ENCODE measurements around the gene PRG3.

DNA sequence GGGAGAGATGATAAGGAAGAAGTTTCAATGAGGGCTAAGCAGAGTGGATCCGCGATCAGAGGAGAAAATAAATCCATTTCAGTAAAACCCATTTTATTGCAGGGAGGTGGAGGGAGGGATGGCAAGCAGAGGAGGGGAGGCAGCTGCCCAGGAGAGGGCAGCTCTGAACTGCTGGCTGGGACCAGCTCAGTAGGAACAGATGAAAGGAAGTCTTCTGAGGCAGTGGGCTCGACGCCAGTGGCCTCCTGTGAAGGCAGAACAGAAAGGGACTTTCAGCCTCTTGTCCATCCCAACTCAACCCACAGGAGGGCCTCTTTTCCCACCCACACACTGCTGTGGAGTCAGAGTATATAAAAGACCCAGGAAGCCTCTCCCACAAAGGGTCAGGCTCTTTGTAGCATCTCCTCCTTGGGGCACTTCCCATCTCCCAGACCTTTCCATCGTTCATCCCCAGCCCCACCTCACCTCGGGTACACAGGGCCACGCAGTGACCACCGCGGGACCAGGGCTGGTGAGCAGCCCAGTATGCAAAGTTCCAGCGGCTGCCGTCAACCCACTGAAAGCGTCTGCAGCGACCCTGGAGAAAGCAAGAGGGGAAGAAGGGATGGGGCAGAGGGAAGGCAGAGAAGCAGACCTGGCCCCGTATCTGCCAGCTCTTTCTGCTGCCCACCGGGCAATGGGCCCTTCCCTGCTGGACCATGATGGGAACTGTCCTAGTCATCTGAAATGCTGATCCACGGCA lies 6.5 kb upstream of the PRG3 start:
- TF ChIP-seq, protein P1, sequence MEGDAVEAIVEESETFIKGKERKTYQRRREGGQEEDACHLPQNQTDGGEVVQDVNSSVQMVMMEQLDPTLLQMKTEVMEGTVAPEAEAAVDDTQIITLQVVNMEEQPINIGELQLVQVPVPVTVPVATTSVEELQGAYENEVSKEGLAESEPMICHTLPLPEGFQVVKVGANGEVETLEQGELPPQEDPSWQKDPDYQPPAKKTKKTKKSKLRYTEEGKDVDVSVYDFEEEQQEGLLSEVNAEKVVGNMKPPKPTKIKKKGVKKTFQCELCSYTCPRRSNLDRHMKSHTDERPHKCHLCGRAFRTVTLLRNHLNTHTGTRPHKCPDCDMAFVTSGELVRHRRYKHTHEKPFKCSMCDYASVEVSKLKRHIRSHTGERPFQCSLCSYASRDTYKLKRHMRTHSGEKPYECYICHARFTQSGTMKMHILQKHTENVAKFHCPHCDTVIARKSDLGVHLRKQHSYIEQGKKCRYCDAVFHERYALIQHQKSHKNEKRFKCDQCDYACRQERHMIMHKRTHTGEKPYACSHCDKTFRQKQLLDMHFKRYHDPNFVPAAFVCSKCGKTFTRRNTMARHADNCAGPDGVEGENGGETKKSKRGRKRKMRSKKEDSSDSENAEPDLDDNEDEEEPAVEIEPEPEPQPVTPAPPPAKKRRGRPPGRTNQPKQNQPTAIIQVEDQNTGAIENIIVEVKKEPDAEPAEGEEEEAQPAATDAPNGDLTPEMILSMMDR (IDR thresholded peaks at IDR 0.05): peak in 1 of 4 experiments; percentile 13
- no peak for TF ChIP-seq POLR2A (IDR thresholded peaks at IDR 0.05)
